ENCODE results near the gene TBC1D4. TPM values are rescaled to one million over a fixed set of nuclear protein-coding genes. Genes with fewer than 3 reads are reported as not detected.

Gene TBC1D4
- total RNA-seq, 1 donor from 2014 or later = 25.6 TPM

GRCh38 chr13:75341028-75341427 is 140.9 kb downstream of the TBC1D4 start:
- H3K4me3 Mint-ChIP-seq (ENCODE audit: unreplicated experiment) = no peak overlapping the region
- peaks cover 3% of the 10 kb centered on the region for H3K9me3 Mint-ChIP-seq (ENCODE audit: unreplicated experiment)
- Histone ChIP-seq H3K79me2 (ENCODE audit: insufficient read depth, low read length) (no peaks in the 10 kb centered on the region), H3K9me3 (ENCODE audit: insufficient read depth, low read depth, low read length) (no peaks in the 10 kb centered on the region), H3K9ac (ENCODE audit: low read length) (no peak overlapping the region), H3K4me3 (ENCODE audit: insufficient read depth, low read depth, low read length) (no peak overlapping the region), H3K36me3 (ENCODE audit: insufficient read depth, low read length) (no peaks in the 10 kb centered on the region), H2AFZ (ENCODE audit: low read depth, low read length) (no peak overlapping the region), H3K4me1 (ENCODE audit: insufficient read depth, low read length) (peaks cover 6% of the 10 kb centered on the region), H3K27me3 (ENCODE audit: insufficient read depth, low read length) (no peaks in the 10 kb centered on the region), H4K20me1 (ENCODE audit: insufficient read depth, low read length) (no peaks in the 10 kb centered on the region), H3K4me2 (ENCODE audit: low read length) (no peak overlapping the region), H3K27ac (ENCODE audit: low read depth, low read length) (no peak overlapping the region)
- no peak for DNase-seq (ENCODE audit: low read depth)
- no peak overlapping the region for H3K27ac Mint-ChIP-seq (ENCODE audit: unreplicated experiment)
- no peaks in the 10 kb centered on the region for H3K27me3 Mint-ChIP-seq (ENCODE audit: low read depth, unreplicated experiment)
- TF ChIP-seq, protein P1, sequence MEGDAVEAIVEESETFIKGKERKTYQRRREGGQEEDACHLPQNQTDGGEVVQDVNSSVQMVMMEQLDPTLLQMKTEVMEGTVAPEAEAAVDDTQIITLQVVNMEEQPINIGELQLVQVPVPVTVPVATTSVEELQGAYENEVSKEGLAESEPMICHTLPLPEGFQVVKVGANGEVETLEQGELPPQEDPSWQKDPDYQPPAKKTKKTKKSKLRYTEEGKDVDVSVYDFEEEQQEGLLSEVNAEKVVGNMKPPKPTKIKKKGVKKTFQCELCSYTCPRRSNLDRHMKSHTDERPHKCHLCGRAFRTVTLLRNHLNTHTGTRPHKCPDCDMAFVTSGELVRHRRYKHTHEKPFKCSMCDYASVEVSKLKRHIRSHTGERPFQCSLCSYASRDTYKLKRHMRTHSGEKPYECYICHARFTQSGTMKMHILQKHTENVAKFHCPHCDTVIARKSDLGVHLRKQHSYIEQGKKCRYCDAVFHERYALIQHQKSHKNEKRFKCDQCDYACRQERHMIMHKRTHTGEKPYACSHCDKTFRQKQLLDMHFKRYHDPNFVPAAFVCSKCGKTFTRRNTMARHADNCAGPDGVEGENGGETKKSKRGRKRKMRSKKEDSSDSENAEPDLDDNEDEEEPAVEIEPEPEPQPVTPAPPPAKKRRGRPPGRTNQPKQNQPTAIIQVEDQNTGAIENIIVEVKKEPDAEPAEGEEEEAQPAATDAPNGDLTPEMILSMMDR (IDR thresholded peaks at IDR 0.05; ENCODE audit: insufficient read depth, low read depth, low read length) = no peak
- TF ChIP-seq EZH2 (IDR thresholded peaks at IDR 0.05; ENCODE audit: insufficient read depth, low read length) = no peak
- peaks cover 24% of the 10 kb centered on the region for H3K36me3 Mint-ChIP-seq (ENCODE audit: low read depth, unreplicated experiment)
- no peak for FAIRE-seq
- peaks cover 9% of the 10 kb centered on the region for H3K4me1 Mint-ChIP-seq (ENCODE audit: low read depth, unreplicated experiment)

DNA sequence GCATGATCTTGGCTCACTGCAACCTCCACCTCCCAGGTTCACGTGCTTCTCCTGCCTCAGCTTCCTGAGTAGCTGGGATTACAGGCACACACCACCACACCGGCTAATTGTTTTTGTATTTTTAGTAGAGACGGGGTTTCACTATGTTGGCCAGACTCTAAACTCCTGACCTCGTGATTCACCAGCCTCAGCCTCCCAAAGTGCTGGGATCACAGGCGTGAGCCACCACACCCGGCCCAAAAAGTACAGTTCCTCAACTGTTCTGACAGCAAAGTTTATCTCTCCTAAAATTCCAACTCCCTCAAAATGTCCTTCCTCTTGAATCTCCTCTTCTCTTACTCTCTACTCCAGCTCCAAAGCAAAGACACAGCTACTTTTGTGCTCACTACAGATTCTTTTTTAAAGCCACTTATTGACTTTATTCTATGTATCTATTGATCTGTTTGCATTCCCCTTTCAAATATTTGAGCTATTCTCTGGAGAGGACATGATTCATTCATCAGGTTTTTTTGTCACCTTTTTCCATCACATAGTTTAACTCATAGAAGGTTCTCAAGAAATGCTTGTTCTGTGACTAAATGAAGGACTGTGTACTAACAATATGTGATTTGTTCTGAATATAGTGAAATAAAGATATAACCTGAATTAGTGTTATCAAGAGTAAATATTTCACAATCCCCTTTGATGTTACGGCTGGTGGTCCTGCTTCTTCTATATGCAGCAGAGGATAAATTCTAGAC is 142.2 kb downstream of the TBC1D4 start:
- DNase-seq (ENCODE audit: low read depth) = no peak
- no peak for FAIRE-seq
- Mint-ChIP-seq H3K4me3 (ENCODE audit: unreplicated experiment) (no peak overlapping the region), H3K27ac (ENCODE audit: unreplicated experiment) (no peak overlapping the region), H3K9me3 (ENCODE audit: unreplicated experiment) (peaks cover 3% of the 10 kb centered on the region), H3K27me3 (ENCODE audit: low read depth, unreplicated experiment) (no peaks in the 10 kb centered on the region), H3K36me3 (ENCODE audit: low read depth, unreplicated experiment) (peaks cover 29% of the 10 kb centered on the region), H3K4me1 (ENCODE audit: low read depth, unreplicated experiment) (peaks cover 6% of the 10 kb centered on the region)
- Histone ChIP-seq H3K27me3 (ENCODE audit: insufficient read depth, low read length) (no peaks in the 10 kb centered on the region), H2AFZ (ENCODE audit: low read depth, low read length) (no peak overlapping the region), H3K4me1 (ENCODE audit: insufficient read depth, low read length) (no peaks in the 10 kb centered on the region), H3K9me3 (ENCODE audit: insufficient read depth, low read depth, low read length) (no peaks in the 10 kb centered on the region), H3K36me3 (ENCODE audit: insufficient read depth, low read length) (peaks cover 4% of the 10 kb centered on the region), H3K4me2 (ENCODE audit: low read length) (no peak overlapping the region), H3K4me3 (ENCODE audit: insufficient read depth, low read depth, low read length) (no peak overlapping the region), H4K20me1 (ENCODE audit: insufficient read depth, low read length) (no peaks in the 10 kb centered on the region), H3K79me2 (ENCODE audit: insufficient read depth, low read length) (no peaks in the 10 kb centered on the region), H3K27ac (ENCODE audit: low read depth, low read length) (no peak overlapping the region), H3K9ac (ENCODE audit: low read length) (no peak overlapping the region)
- TF ChIP-seq, protein P1 (IDR thresholded peaks at IDR 0.05; ENCODE audit: insufficient read depth, low read depth, low read length) = no peak

Measured in astrocyte (in vitro differentiated cells and primary cell).